Neuronal stem cell (in vitro differentiated cells): ENCODE data around the gene EGFL8.

Source experiments
- DNase-seq: peaks from one replicate; pipeline ENCODE4 v3.0.0-alpha.2; 2013; ENCODE audit warnings: low spot score
- H2AFZ ChIP-seq: one replicate; pipeline ENCODE4 v1.6.1; 2013; ENCODE audit warnings: mild to moderate bottlenecking, low read length, inconsistent platforms
- H2AK5ac ChIP-seq: 2 replicates; pipeline ENCODE4 v1.6.1; 2013; ENCODE audit warnings: low read depth, mild to moderate bottlenecking, inconsistent platforms, low read length, moderate library complexity, mixed read lengths
- H2BK120ac ChIP-seq: 2 replicates; pipeline ENCODE4 v1.6.1; 2013; ENCODE audit warnings: low read depth, mild to moderate bottlenecking, inconsistent platforms, low read length, moderate library complexity, mixed read lengths
- H2BK12ac ChIP-seq: one replicate; pipeline ENCODE4 v1.6.1; 2013; ENCODE audit warnings: low read length, inconsistent platforms
- H2BK15ac ChIP-seq: 2 replicates; pipeline ENCODE4 v1.6.1; 2013; ENCODE audit warnings: mild to moderate bottlenecking, low read length, inconsistent platforms, mixed read lengths
- H2BK5ac ChIP-seq: one replicate; pipeline ENCODE4 v1.6.1; 2013; ENCODE audit warnings: inconsistent platforms, mild to moderate bottlenecking, low read length, moderate library complexity
- H3K14ac ChIP-seq: one replicate; pipeline ENCODE4 v1.6.1; 2013; ENCODE audit warnings: low read length, inconsistent platforms
- H3K18ac ChIP-seq: 2 replicates; pipeline ENCODE4 v1.6.1; 2013; ENCODE audit warnings: low read length, inconsistent platforms
- H3K23ac ChIP-seq: 2 replicates; pipeline ENCODE4 v1.6.1; 2013; ENCODE audit warnings: low read depth, mild to moderate bottlenecking, mixed read lengths, low read length, inconsistent platforms; ENCODE audit not compliant: poor library complexity
- H3K27ac ChIP-seq: replicated peaks from 3 replicates; pipeline ENCODE4 v1.5.1; 2013; ENCODE audit warnings: low read length, inconsistent platforms
- H3K27me3 ChIP-seq, 3 experiments: 2 replicates each; pipeline ENCODE4 v1.6.1; 2013; ENCODE audit warnings: low read length in 3 of 3, mild to moderate bottlenecking in 2 of 3, inconsistent platforms in 1 of 3, low read depth in 1 of 3, mixed read lengths in 1 of 3, moderate library complexity in 1 of 3; ENCODE audit not compliant: control insufficient read depth in 3 of 3, insufficient read depth in 3 of 3
- H3K36me3 ChIP-seq, 2 donors: replicated peaks in 1 of 2; 2 replicates each; pipeline ENCODE4 v1.6.1; 2013; ENCODE audit warnings: low read length in 2 of 2; ENCODE audit not compliant: control insufficient read depth in 2 of 2, insufficient read depth in 2 of 2
- H3K4ac ChIP-seq: 2 replicates; pipeline ENCODE4 v1.6.1; 2013; ENCODE audit warnings: inconsistent platforms, mild to moderate bottlenecking, low read length, moderate library complexity
- H3K4me1 ChIP-seq, 2 donors: 1 replicate in 1 of 2; 2 replicates in 1 of 2; pipeline ENCODE4 v1.6.1; 2013; ENCODE audit warnings: low read length in 2 of 2, low read depth in 1 of 2; ENCODE audit not compliant: control insufficient read depth in 2 of 2, insufficient read depth in 1 of 2
- H3K4me2 ChIP-seq: one replicate; pipeline ENCODE4 v1.6.1; 2013; ENCODE audit warnings: mild to moderate bottlenecking, low read length, inconsistent platforms; ENCODE audit not compliant: insufficient read depth, poor library complexity, severe bottlenecking
- H3K4me3 ChIP-seq, 2 donors: 2 replicates each; pipeline ENCODE4 v1.5.1; 2013; ENCODE audit warnings: low read length in 2 of 2, mild to moderate bottlenecking in 2 of 2, inconsistent platforms in 1 of 2, moderate library complexity in 1 of 2
- H3K79me1 ChIP-seq: one replicate; pipeline ENCODE4 v1.6.1; 2013; ENCODE audit warnings: low read depth, mild to moderate bottlenecking, inconsistent platforms, low read length, moderate library complexity
- H3K9ac ChIP-seq: one replicate; pipeline ENCODE4 v1.6.1; 2013; ENCODE audit warnings: mild to moderate bottlenecking, low read depth, low read length, inconsistent platforms; ENCODE audit not compliant: poor library complexity
- H3K9me3 ChIP-seq, 2 donors: replicated peaks in 1 of 2; 2 replicates each; pipeline versions ENCODE3 to v1.6.1; 2013; ENCODE audit warnings: low read length in 2 of 2, mild to moderate bottlenecking in 2 of 2, inconsistent platforms in 1 of 2, low read depth in 1 of 2, mixed read lengths in 1 of 2, moderate library complexity in 1 of 2; ENCODE audit not compliant: control insufficient read depth in 2 of 2, insufficient read depth in 1 of 2
- H4K8ac ChIP-seq: one replicate; pipeline ENCODE4 v1.6.1; 2013; ENCODE audit warnings: low read depth, mild to moderate bottlenecking, inconsistent platforms, low read length, moderate library complexity
- H4K91ac ChIP-seq: one replicate; pipeline ENCODE4 v1.6.1; 2013; ENCODE audit warnings: low read length, low read depth, mild to moderate bottlenecking, inconsistent platforms; ENCODE audit not compliant: poor library complexity
- WGBS, 2 donors: extraction: QIAGEN DNeasy Blood & Tissue Kit; methylation state at CpG; one replicate each; pipeline ENCODE4 v1.1.7; 2013; ENCODE audit warnings: missing lambda C conversion rate in 2 of 2, mixed read lengths in 1 of 2; ENCODE audit not compliant: insufficient read length in 2 of 2, insufficient replicate concordance in 1 of 2; ENCODE audit errors: extremely low coverage in 2 of 2; 5-methylcytosine and 5-hydroxymethylcytosine counted together

The EGFL8 gene

GRCh38 chr6:32190054-32190851, 25.9 kb downstream of the EGFL8 start, which contains the start of gene PBX2:
Gene PBX2 (minus strand): TSS chr6:32190202. CDS start chr6:32189915, 287 bp downstream.
- no peak within 1 kb of the TSS for H4K8ac ChIP-seq
- H3K4me3 ChIP-seq: peak within 1 kb of the TSS; percentile 75 to 88
- H2BK120ac ChIP-seq: peak within 1 kb of the TSS; percentile 43
- DNase-seq: peak; percentile 84
- peak within 1 kb of the TSS; percentile 97 for H2BK15ac ChIP-seq
- peaks cover 7% of the 10 kb centered on the region for H3K79me1 ChIP-seq
- H3K4ac ChIP-seq: peak within 1 kb of the TSS; percentile 78
- no peaks in the 10 kb centered on the region for H3K27me3 ChIP-seq
- no peak within 1 kb of the TSS for H4K91ac ChIP-seq
- H3K23ac ChIP-seq: peak within 1 kb of the TSS; percentile 31
- peak within 1 kb of the TSS; percentile 31 for H3K14ac ChIP-seq
- peak within 1 kb of the TSS; percentile 92 for H3K18ac ChIP-seq
- peak within 1 kb of the TSS; percentile 96 for H2BK5ac ChIP-seq
- H3K36me3 ChIP-seq: peaks cover 14 to 28% of the 10 kb centered on the region in 2 donors
- peak within 1 kb of the TSS; percentile 82 for H3K9ac ChIP-seq
- peak within 1 kb of the TSS; percentile 98 for H3K27ac ChIP-seq
- H3K4me2 ChIP-seq: peak within 1 kb of the TSS; percentile 92
- no peak within 1 kb of the TSS for H2BK12ac ChIP-seq
- no peaks in the 10 kb centered on the region for H3K9me3 ChIP-seq
- H2AK5ac ChIP-seq: peak within 1 kb of the TSS; percentile 59
- peaks cover 30 to 31% of the 10 kb centered on the region in 2 donors for H3K4me1 ChIP-seq
- WGBS, 2 donors: no CpG with 5 or more reads among the region's 23 CpGs
- H2AFZ ChIP-seq: peak within 1 kb of the TSS; percentile 76

DNA sequence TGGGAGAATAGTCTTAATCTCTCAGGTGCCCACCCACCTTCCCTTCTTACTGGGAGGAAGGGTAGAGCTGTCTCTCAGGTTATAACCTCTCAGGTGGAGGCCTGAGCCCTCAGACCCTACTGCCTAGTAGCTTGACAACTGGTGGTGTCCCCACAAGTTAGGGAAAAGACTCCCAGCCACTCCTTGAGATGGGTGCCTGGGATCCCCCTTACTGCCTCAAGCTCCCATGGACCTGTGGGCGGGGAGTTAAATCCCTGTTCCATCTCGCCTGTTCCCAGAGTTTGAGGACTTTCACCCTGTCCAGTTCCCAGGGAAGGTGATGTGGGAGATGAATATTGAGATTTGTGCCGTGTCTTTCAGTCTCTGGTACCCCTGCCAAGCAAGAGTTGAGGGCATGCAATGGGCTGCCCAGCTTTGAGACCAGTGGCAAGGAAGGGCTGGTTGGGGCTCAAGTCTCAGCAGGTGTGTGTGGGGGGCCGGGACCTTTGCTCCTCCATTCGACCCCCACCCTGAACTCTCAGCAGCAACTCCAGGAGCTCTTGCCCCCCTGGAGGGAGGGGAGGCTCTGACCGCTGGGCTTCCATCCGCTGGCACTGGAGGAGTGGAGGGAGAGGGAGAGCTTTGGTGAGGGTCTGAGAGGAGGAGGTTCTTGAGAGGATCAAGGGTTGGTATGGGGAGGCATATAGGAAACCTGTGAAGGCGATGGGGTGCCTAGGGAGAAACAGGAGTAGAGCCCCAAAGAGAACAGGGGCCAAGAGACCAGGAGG, 26.7 kb downstream of the EGFL8 start:
- Histone ChIP-seq H3K18ac (peak overlapping the region; percentile 73), H3K36me3 (peaks cover 14 to 21% of the 10 kb centered on the region in 2 donors), H3K4me3 (peak overlapping the region in 1 of 2 donors; percentile 75), H3K79me1 (peaks cover 7% of the 10 kb centered on the region), H3K27me3 (no peaks in the 10 kb centered on the region), H3K23ac (no peak overlapping the region), H3K4ac (no peak overlapping the region), H4K91ac (peak overlapping the region; percentile 83), H3K4me2 (peak overlapping the region; percentile 51), H2BK5ac (peak overlapping the region; percentile 88), H3K27ac (peak overlapping the region; percentile 98), H2AK5ac (peak overlapping the region; percentile 58), H3K9ac (no peak overlapping the region), H3K4me1 (peaks cover 30% of the 10 kb centered on the region in 2 donors), H2AFZ (no peak overlapping the region), H2BK120ac (peak overlapping the region; percentile 88), H4K8ac (no peak overlapping the region), H3K14ac (no peak overlapping the region), H3K9me3 (no peaks in the 10 kb centered on the region), H2BK12ac (peak overlapping the region; percentile 99), H2BK15ac (peak overlapping the region; percentile 97)
- DNase-seq: no peak
- WGBS, 2 donors: no CpG with 5 or more reads among the region's 8 CpGs

DNA sequence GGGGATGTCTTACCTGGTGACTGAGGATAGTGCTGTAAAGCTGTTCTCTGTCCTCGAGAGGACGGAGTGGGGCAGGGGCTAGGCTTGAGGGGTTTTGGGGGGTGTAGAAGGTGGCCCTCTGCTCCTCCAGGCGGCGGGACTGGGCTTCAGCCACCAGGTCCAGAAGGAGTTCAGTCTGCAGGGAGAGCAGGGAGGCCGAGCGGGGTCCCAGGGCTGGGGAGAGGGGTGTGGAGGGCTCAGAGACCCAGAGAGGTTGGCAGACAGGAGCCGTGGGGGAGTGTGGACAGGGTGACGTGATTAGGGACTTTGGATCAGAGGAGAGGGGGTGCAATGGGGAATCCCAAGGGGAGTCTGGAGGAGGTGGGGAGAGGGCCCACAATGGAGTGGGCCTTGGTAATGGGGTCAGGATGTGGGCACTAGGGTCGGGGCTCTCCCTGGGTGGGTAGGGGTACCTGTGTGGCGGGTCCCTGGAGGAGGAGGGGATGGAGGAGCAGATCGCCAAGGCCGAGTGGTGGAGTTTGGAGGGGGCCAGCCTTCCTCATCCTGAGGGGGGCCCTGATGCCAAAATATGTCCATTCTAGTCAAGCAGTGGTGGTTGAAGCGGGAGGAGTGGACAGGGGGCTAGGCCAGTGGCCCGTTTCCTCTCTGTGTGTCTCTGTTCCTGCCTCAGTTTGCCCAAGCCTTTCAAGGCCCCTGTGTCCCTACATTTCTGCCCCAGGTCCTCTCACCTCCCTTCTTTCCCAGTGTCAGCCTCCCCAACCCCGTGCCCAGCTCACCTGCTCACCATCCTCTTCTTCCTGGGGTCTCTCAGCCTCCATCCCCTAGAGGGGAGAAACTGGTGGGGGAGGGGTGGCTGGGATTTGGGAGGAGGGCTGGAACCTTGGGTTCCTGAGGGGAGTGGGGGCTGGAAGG, 27.6 kb downstream of the EGFL8 start:
- H2BK120ac ChIP-seq: peak overlapping the region; percentile 88
- H3K4me2 ChIP-seq: no peak overlapping the region
- H2BK5ac ChIP-seq: peak overlapping the region; percentile 88
- no peak for DNase-seq
- no peak overlapping the region for H3K9ac ChIP-seq
- H3K4ac ChIP-seq: peak overlapping the region; percentile 53
- H4K8ac ChIP-seq: no peak overlapping the region
- no peak overlapping the region for H3K23ac ChIP-seq
- peaks cover 7% of the 10 kb centered on the region for H3K79me1 ChIP-seq
- no peaks in the 10 kb centered on the region for H3K9me3 ChIP-seq
- peak overlapping the region; percentile 93 for H3K18ac ChIP-seq
- peak overlapping the region; percentile 98 for H3K27ac ChIP-seq
- peaks cover 9 to 12% of the 10 kb centered on the region in 2 donors for H3K36me3 ChIP-seq
- H3K14ac ChIP-seq: peak overlapping the region; percentile 58
- peak overlapping the region; percentile 83 for H4K91ac ChIP-seq
- peak overlapping the region; percentile 99 for H2BK12ac ChIP-seq
- WGBS, 2 donors: no CpG with 5 or more reads among the region's 15 CpGs
- no peaks in the 10 kb centered on the region for H3K27me3 ChIP-seq
- H3K4me3 ChIP-seq: no peak overlapping the region
- peak overlapping the region; percentile 58 for H2AK5ac ChIP-seq
- H3K4me1 ChIP-seq: peaks cover 34 to 35% of the 10 kb centered on the region in 2 donors
- H2BK15ac ChIP-seq: peak overlapping the region; percentile 97
- H2AFZ ChIP-seq: peak overlapping the region; percentile 59
